Tibial artery (tissue), 4 donors: ENCODE data around the gene GABRE.

Experiments
- DNase-seq, 2 donors: peaks; one replicate each; pipeline ENCODE4 v3.0.0-alpha.2; 2019
- H3K27ac ChIP-seq, 2 donors: fragments of 200-600 bp; sonication (generic) in 1 of 2; 1 replicate in 1 of 2; 2 replicates in 1 of 2; pipeline ENCODE4 v1.5.1; 2018 to 2019; ENCODE audit warnings: mild to moderate bottlenecking in 1 of 2
- H3K27me3 ChIP-seq, 2 donors: fragments of 200-600 bp; sonication (generic) in 1 of 2; one replicate each; pipeline versions ENCODE4 v1.5.1 to v1.6.0; 2016 to 2019
- H3K36me3 ChIP-seq, 3 donors: fragments of 200-600 bp; sonication (generic) in 2 of 3; one replicate each; pipeline ENCODE4 v1.5.1; 2016 to 2019; ENCODE audit warnings: mild to moderate bottlenecking in 2 of 3
- H3K4me1 ChIP-seq, 4 donors: fragments of 200-600 bp; sonication (generic) in 2 of 4; 1 replicate in 3 of 4; 2 replicates in 1 of 4; pipeline ENCODE4 v1.5.1; 2016 to 2019
- H3K4me3 ChIP-seq, 2 donors: fragments of 200-600 bp; sonication (generic) in 1 of 2; 1 replicate in 1 of 2; 2 replicates in 1 of 2; pipeline ENCODE4 v1.5.1; 2018 to 2019; ENCODE audit warnings: mild to moderate bottlenecking in 2 of 2
- H3K9me3 ChIP-seq, 3 donors: fragments of 200-600 bp; sonication (generic) in 1 of 3; one replicate each; pipeline ENCODE4 v1.5.1; 2016 to 2019
- CTCF ChIP-seq, 2 experiments: fragments of 200-600 bp in 1 of 2; fragments of 450-650 bp in 1 of 2; IDR thresholded peaks; one replicate each; pipeline ENCODE4 v1.5.1; 2017 to 2019; ENCODE audit warnings: antibody characterized with exemption in 2 of 2, mild to moderate bottlenecking in 1 of 2, moderate library complexity in 1 of 2
- intact Hi-C: fragments of 100-400 bp; cut with DNase I; formaldehyde crosslinking; loops from one replicate; pipeline ENCODE4 v1.15.0; 2023; ENCODE audit warnings: low total_unique reads

GABRE gene

GRCh38 chrX:151938172-151938571, 36.3 kb downstream of the GABRE start:
- Histone ChIP-seq H3K9me3 (no peaks in the 10 kb centered on the region), H3K36me3 (no peaks in the 10 kb centered on the region), H3K4me3 (no peak overlapping the region), H3K4me1 (no peaks in the 10 kb centered on the region), H3K27ac (no peak overlapping the region), H3K27me3 (no peaks in the 10 kb centered on the region)
- no peak for TF ChIP-seq CTCF (IDR thresholded peaks at IDR 0.05)
- no peak for DNase-seq
- intact Hi-C loops: no loop called here

- no peaks in the 10 kb centered on the region for H3K27me3 ChIP-seq
- H3K4me1 ChIP-seq: no peaks in the 10 kb centered on the region
- DNase-seq: no peak
- no peak overlapping the region for H3K27ac ChIP-seq
- H3K4me3 ChIP-seq: no peak overlapping the region
- no peaks in the 10 kb centered on the region for H3K36me3 ChIP-seq
- no peaks in the 10 kb centered on the region for H3K9me3 ChIP-seq
- no peak for TF ChIP-seq CTCF (IDR thresholded peaks at IDR 0.05)
- intact Hi-C loops: no loop called here
These were observed 39.1 kb downstream of the GABRE start for GRCh38 chrX:151935358-151935757.

- DNase-seq: no peak
- Histone ChIP-seq H3K36me3 (no peaks in the 10 kb centered on the region), H3K27me3 (no peaks in the 10 kb centered on the region), H3K4me1 (no peaks in the 10 kb centered on the region), H3K27ac (no peak overlapping the region), H3K4me3 (no peak overlapping the region), H3K9me3 (no peaks in the 10 kb centered on the region)
- intact Hi-C loops: no loop called here
- no peak for TF ChIP-seq CTCF (IDR thresholded peaks at IDR 0.05)
These were observed 45.4 kb downstream of the GABRE start for GRCh38 chrX:151929126-151929525.

- no peaks in the 10 kb centered on the region for H3K9me3 ChIP-seq
- H3K27me3 ChIP-seq: no peaks in the 10 kb centered on the region
- H3K4me1 ChIP-seq: no peaks in the 10 kb centered on the region
- TF ChIP-seq CTCF (IDR thresholded peaks at IDR 0.05): no peak
- intact Hi-C loops: no loop called here
- DNase-seq: no peak
- H3K27ac ChIP-seq: no peak overlapping the region
- H3K4me3 ChIP-seq: no peak overlapping the region
- H3K36me3 ChIP-seq: no peaks in the 10 kb centered on the region
These were observed 50.8 kb downstream of the GABRE start for GRCh38 chrX:151923648-151924047.

- Histone ChIP-seq H3K36me3 (no peaks in the 10 kb centered on the region), H3K9me3 (no peaks in the 10 kb centered on the region), H3K27ac (no peak overlapping the region), H3K27me3 (no peaks in the 10 kb centered on the region), H3K4me1 (no peaks in the 10 kb centered on the region), H3K4me3 (no peak overlapping the region)
- DNase-seq: no peak
- no peak for TF ChIP-seq CTCF (IDR thresholded peaks at IDR 0.05)
- intact Hi-C loops: no loop called here
These were observed 51.8 kb downstream of the GABRE start for GRCh38 chrX:151922692-151923091.

GRCh38 chrX:151921866-151922265, 52.6 kb downstream of the GABRE start:
- H3K9me3 ChIP-seq: no peaks in the 10 kb centered on the region
- no peaks in the 10 kb centered on the region for H3K27me3 ChIP-seq
- no peak for TF ChIP-seq CTCF (IDR thresholded peaks at IDR 0.05)
- no peak for DNase-seq
- H3K27ac ChIP-seq: no peak overlapping the region
- H3K4me1 ChIP-seq: no peaks in the 10 kb centered on the region
- H3K36me3 ChIP-seq: no peaks in the 10 kb centered on the region
- intact Hi-C loops: no loop called here
- no peak overlapping the region for H3K4me3 ChIP-seq
